H1 (cell line): Measurements from ENCODE around the gene CDC40. TPM values are rescaled to one million over a fixed set of nuclear protein-coding genes. Genes with fewer than 3 reads are reported as not detected.

ENCODE experiments used
- MAFK ChIP-seq: IDR thresholded peaks from 2 replicates; pipeline ENCODE4 v1.6.1; 2012; ENCODE audit warnings: low read depth, mild to moderate bottlenecking, improper control_type of control experiment, low read length
- POLR2A ChIP-seq, 2 experiments: IDR thresholded peaks; 1 replicate in 1 of 2; 2 replicates in 1 of 2; pipeline ENCODE4 v1.6.1; 2011; ENCODE audit warnings: low read depth in 2 of 2, low read length in 2 of 2, mild to moderate bottlenecking in 2 of 2; ENCODE audit errors: control extremely low read depth in 1 of 2
- SRF ChIP-seq: IDR thresholded peaks from 2 replicates; pipeline ENCODE4 v1.6.1; 2011; ENCODE audit warnings: mild to moderate bottlenecking, low read depth, low read length, moderate library complexity
- TAF1 ChIP-seq: IDR thresholded peaks from 2 replicates; pipeline ENCODE4 v1.6.1; 2011; ENCODE audit warnings: mild to moderate bottlenecking, low read depth, low read length
- TAF7 ChIP-seq: optimal IDR thresholded peaks from 2 replicates; pipeline ENCODE3; 2011; ENCODE audit warnings: low read depth, mild to moderate bottlenecking, inconsistent platforms, low read length, moderate library complexity, borderline replicate concordance
- TBP ChIP-seq: IDR thresholded peaks from 2 replicates; pipeline ENCODE4 v1.6.1; 2011; ENCODE audit warnings: low read depth, low read length, improper control_type of control experiment
- polyA plus RNA-seq, 7 experiments: library from polyadenylated mRNA; depleted of rRNA in 3 of 7; stranded (reverse) in 5 of 7; unstranded in 2 of 7; fragments of >200 nt in 5 of 7; fragments of 200-250 nt in 2 of 7; gene quantifications; 1 replicate in 5 of 7; 2 replicates in 1 of 7; 4 replicates in 1 of 7; pipeline versions ENCODE4 v1.2.1 to v1.2.3, GENCODE V29; 2011 to 2013; ENCODE audit warnings: missing spikeins in 2 of 7, mixed read lengths in 2 of 7
- total RNA-seq: library from RNA; stranded (reverse); fragmentation: NEBNext Ultra II Directional; extraction: Animal tissue kit (Norgen Biotek cat#: 25700); gene quantifications from 2 replicates; pipeline ENCODE4 v1.2.1, GENCODE V29; 2021
- TF ChIP-seq, protein P1 (sequence below): fragments of 300-600 bp; sonication (generic); IDR thresholded peaks from 2 replicates; pipeline ENCODE4 v1.7.1; 2012; ENCODE audit warnings: low read length, moderate library complexity, mild to moderate bottlenecking, inconsistent platforms; ENCODE audit not compliant: insufficient replicate concordance
- TF ChIP-seq, protein P2 (sequence below): IDR thresholded peaks from 2 replicates; pipeline ENCODE4 v1.6.1; 2011; ENCODE audit warnings: low read depth, mild to moderate bottlenecking, low read length; ENCODE audit not compliant: insufficient read depth
- TF ChIP-seq, protein P3 (sequence below): IDR thresholded peaks from 2 replicates; pipeline ENCODE4 v1.6.1; 2011; ENCODE audit warnings: low read length, improper control_type of control experiment

The CDC40 gene
- total and polyA plus RNA-seq, 2 of the 8 experiments (the other 6 are each of a cell fraction or from before 2014, with no cell fraction given): 7.3 to 27.2 TPM

DNA sequence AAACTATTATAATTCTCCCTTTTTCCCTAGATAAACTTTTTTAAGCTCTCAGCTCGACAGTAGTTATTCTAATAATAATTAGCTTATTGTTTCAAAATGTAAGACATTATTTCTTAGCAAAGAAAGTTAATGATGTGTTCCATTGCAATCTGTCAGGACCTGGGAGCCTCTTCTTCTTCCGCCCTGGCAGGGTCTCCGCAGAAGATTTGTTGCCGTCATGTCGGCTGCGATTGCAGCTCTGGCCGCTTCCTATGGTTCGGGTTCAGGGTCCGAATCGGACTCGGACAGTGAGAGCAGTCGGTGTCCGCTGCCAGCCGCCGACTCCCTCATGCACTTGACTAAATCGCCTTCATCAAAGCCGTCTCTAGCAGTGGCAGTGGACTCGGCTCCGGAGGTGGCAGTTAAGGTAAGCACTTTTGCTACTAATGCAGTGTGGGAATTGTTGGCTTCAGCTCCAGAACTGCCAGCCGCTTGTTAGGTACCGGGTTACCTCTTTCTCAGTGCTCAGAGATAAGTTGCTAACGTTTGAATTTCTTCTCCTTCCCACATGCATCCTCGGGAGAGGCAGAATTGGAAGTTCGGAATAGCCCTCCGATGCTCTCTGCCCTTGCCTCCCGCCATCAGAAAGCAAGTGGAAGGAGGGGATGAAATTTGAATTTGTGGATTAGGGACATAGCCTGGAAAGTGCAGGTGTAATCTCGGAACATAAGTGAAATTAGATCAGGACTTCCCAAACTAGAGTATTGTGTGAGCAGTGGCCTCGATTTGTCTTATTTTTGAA, at the start of gene CDC40 (continued):
- TF ChIP-seq, protein P1, sequence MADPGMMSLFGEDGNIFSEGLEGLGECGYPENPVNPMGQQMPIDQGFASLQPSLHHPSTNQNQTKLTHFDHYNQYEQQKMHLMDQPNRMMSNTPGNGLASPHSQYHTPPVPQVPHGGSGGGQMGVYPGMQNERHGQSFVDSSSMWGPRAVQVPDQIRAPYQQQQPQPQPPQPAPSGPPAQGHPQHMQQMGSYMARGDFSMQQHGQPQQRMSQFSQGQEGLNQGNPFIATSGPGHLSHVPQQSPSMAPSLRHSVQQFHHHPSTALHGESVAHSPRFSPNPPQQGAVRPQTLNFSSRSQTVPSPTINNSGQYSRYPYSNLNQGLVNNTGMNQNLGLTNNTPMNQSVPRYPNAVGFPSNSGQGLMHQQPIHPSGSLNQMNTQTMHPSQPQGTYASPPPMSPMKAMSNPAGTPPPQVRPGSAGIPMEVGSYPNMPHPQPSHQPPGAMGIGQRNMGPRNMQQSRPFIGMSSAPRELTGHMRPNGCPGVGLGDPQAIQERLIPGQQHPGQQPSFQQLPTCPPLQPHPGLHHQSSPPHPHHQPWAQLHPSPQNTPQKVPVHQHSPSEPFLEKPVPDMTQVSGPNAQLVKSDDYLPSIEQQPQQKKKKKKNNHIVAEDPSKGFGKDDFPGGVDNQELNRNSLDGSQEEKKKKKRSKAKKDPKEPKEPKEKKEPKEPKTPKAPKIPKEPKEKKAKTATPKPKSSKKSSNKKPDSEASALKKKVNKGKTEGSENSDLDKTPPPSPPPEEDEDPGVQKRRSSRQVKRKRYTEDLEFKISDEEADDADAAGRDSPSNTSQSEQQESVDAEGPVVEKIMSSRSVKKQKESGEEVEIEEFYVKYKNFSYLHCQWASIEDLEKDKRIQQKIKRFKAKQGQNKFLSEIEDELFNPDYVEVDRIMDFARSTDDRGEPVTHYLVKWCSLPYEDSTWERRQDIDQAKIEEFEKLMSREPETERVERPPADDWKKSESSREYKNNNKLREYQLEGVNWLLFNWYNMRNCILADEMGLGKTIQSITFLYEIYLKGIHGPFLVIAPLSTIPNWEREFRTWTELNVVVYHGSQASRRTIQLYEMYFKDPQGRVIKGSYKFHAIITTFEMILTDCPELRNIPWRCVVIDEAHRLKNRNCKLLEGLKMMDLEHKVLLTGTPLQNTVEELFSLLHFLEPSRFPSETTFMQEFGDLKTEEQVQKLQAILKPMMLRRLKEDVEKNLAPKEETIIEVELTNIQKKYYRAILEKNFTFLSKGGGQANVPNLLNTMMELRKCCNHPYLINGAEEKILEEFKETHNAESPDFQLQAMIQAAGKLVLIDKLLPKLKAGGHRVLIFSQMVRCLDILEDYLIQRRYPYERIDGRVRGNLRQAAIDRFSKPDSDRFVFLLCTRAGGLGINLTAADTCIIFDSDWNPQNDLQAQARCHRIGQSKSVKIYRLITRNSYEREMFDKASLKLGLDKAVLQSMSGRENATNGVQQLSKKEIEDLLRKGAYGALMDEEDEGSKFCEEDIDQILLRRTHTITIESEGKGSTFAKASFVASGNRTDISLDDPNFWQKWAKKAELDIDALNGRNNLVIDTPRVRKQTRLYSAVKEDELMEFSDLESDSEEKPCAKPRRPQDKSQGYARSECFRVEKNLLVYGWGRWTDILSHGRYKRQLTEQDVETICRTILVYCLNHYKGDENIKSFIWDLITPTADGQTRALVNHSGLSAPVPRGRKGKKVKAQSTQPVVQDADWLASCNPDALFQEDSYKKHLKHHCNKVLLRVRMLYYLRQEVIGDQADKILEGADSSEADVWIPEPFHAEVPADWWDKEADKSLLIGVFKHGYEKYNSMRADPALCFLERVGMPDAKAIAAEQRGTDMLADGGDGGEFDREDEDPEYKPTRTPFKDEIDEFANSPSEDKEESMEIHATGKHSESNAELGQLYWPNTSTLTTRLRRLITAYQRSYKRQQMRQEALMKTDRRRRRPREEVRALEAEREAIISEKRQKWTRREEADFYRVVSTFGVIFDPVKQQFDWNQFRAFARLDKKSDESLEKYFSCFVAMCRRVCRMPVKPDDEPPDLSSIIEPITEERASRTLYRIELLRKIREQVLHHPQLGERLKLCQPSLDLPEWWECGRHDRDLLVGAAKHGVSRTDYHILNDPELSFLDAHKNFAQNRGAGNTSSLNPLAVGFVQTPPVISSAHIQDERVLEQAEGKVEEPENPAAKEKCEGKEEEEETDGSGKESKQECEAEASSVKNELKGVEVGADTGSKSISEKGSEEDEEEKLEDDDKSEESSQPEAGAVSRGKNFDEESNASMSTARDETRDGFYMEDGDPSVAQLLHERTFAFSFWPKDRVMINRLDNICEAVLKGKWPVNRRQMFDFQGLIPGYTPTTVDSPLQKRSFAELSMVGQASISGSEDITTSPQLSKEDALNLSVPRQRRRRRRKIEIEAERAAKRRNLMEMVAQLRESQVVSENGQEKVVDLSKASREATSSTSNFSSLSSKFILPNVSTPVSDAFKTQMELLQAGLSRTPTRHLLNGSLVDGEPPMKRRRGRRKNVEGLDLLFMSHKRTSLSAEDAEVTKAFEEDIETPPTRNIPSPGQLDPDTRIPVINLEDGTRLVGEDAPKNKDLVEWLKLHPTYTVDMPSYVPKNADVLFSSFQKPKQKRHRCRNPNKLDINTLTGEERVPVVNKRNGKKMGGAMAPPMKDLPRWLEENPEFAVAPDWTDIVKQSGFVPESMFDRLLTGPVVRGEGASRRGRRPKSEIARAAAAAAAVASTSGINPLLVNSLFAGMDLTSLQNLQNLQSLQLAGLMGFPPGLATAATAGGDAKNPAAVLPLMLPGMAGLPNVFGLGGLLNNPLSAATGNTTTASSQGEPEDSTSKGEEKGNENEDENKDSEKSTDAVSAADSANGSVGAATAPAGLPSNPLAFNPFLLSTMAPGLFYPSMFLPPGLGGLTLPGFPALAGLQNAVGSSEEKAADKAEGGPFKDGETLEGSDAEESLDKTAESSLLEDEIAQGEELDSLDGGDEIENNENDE: no peak
- TF ChIP-seq, protein P2, sequence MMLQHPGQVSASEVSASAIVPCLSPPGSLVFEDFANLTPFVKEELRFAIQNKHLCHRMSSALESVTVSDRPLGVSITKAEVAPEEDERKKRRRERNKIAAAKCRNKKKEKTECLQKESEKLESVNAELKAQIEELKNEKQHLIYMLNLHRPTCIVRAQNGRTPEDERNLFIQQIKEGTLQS: no peak
- TF ChIP-seq SRF (no peak), POLR2A (IDR thresholded peaks at IDR 0.05; ENCODE audit: control extremely low read depth in 1 of 2, low read depth in 2 of 2, low read length in 2 of 2) (peak in 1 of 2 experiments; percentile 61; a peak in 1 of 3 replicates), TBP (peak; percentile 42; the same call in 1 of the 2 replicates), TAF7 (no peak), TAF1 (peak; percentile 45; the same call in 1 of the 2 replicates), MAFK (no peak)
- TF ChIP-seq, protein P3, sequence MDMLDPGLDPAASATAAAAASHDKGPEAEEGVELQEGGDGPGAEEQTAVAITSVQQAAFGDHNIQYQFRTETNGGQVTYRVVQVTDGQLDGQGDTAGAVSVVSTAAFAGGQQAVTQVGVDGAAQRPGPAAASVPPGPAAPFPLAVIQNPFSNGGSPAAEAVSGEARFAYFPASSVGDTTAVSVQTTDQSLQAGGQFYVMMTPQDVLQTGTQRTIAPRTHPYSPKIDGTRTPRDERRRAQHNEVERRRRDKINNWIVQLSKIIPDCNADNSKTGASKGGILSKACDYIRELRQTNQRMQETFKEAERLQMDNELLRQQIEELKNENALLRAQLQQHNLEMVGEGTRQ: no peak
